GM21360 (cell line): ENCODE results near the gene CD81.
A peak's percentile ranks its signal among the peaks of the same experiment; 100 is the strongest.

ENCODE experiments used
- ATAC-seq: cut with Tn5 transposase; IDR thresholded peaks from one replicate; pipeline ENCODE4 v1.9.1; 2021; ENCODE audit warnings: mild to moderate bottlenecking, moderate library complexity; ENCODE audit not compliant: unreplicated experiment

Gene CD81

GRCh38 chr11:2388431-2389376 is 11.6 kb downstream of the CD81 start:
- no peak for ATAC-seq

- no peak for ATAC-seq
Observed at GRCh38 chr11:2389377-2390026, 12.4 kb downstream of the CD81 start.

GRCh38 chr11:2390091-2390724 is 13.1 kb downstream of the CD81 start:
- no peak for ATAC-seq

GRCh38 chr11:2390725-2391151 is 13.6 kb downstream of the CD81 start:
- ATAC-seq, result no peak

DNA sequence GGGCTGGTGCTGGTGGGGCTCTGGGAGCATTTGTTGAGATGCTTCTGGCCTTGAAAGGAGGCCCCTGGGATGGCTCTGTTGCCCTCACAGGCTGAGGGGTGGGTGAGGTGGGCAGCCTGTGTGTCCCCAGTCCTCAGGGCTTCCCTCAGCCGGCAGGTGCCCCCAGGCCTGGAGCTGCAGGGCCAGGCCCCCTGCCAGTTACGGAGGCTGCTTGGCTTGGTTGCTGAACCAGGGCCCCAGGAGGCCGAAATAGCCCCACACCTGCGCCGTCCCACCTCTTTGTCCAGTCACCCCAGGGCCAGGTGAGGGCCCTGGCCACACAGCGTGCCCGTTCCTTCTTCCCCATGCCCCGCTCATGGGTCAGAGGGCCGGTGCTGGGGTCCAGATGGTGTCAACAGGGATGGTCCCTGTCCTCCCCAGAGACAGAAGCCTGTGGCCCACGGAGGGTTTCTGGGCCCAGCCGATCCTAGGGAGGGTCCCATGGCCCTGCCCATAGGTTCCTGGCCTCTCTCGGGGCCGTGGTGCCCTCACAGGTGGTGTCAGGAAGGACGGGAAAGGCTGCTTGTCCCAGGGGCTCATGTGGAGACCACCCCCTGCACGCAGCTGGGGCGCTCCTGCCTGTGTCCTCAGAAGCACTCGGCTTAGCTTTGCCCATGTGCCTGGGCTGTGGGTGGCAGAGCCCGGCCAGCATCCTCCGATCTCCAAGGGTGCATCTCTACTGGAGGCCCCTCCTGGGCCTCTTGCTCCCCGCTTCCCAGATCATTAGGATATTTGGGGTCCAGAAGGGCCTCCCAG is 14.3 kb downstream of the CD81 start:
- ATAC-seq, result no peak

DNA sequence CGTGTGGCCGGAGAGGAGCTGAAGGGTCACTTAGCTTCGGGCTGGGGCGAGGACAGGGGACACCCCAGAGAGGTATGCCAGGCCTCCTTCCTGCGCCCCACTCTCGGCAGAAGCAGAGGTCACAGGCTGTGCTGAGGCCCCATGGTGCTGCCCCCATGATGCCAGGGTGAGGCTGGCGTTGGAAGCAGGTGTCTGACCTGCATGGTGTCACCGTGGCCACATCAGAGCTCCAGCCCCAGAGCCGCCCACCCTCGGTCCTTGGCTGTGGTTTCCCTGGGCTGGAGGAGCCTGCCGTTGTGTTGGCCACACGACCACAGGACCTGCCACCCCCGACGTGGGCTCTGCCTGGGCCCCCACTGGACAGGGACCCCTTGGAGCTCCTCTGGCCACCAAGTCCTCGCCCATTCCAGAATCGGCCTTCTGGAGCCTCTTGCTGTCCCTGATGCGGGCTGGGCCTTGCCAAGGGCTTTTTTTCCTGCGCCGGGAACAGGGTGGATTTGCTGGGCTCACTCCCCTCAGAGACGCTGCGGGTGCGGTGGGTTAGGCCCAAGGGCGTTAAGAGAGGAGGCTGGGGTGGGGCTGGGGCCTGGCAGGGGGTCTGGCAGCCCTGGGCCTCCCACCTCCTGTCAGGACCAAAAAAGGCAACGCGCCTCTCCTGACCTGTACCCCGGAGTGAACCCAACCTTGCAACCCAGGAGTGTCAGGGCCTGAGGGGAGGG is 15.3 kb downstream of the CD81 start:
- no peak for ATAC-seq

- no peak for ATAC-seq
Observed at GRCh38 chr11:2393111-2393868, 16.2 kb downstream of the CD81 start.

GRCh38 chr11:2393941-2394817 is 17.1 kb downstream of the CD81 start:
- ATAC-seq, result no peak

DNA sequence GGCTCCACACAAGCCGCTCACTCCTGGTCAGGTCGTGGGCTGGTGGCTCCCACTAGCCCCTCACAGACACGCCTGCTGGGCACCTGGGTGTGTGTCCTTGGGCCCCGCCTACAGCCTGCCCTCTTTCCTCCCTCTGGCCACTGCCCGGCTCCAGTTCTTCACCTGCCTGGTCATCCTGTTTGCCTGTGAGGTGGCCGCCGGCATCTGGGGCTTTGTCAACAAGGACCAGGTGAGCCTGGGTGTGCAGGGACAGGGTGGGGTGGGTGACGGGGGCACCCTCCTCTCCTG is 17.7 kb downstream of the CD81 start:
- ATAC-seq, result no peak

DNA sequence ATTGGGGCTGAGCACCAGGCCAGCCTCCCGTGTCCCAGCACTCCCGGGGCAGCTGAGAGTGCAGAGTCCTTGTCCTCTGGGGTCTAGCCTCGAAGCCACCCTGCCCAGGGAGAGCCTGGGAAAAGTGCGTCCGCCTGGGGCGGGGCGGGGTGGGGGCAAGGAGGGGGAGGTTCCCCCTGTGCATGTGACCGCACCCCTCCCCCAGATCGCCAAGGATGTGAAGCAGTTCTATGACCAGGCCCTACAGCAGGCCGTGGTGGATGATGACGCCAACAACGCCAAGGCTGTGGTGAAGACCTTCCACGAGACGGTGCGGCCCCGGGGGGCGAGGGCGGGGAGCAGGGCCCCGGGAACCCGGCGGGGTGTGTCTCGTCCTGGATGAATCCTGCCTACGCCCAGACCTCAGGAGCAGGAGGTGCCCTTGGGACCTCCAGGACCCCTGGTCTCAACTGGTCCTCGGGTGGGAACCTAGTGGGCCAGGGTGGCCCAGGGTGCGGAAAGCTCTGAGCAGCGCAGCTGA is 18.2 kb downstream of the CD81 start:
- ATAC-seq, result no peak

- no peak for ATAC-seq
Observed at GRCh38 chr11:2395856-2396255, 18.7 kb downstream of the CD81 start.

GRCh38 chr11:2396471-2396870 is 19.4 kb downstream of the CD81 start:
- ATAC-seq, result no peak

DNA sequence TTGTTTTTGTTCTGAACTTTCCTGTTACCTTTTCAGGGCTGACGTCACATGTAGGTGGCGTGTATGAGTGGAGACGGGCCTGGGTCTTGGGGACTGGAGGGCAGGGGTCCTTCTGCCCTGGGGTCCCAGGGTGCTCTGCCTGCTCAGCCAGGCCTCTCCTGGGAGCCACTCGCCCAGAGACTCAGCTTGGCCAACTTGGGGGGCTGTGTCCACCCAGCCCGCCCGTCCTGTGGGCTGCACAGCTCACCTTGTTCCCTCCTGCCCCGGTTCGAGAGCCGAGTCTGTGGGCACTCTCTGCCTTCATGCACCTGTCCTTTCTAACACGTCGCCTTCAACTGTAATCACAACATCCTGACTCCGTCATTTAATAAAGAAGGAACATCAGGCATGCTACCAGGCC is 19.9 kb downstream of the CD81 start:
- no peak for ATAC-seq

DNA sequence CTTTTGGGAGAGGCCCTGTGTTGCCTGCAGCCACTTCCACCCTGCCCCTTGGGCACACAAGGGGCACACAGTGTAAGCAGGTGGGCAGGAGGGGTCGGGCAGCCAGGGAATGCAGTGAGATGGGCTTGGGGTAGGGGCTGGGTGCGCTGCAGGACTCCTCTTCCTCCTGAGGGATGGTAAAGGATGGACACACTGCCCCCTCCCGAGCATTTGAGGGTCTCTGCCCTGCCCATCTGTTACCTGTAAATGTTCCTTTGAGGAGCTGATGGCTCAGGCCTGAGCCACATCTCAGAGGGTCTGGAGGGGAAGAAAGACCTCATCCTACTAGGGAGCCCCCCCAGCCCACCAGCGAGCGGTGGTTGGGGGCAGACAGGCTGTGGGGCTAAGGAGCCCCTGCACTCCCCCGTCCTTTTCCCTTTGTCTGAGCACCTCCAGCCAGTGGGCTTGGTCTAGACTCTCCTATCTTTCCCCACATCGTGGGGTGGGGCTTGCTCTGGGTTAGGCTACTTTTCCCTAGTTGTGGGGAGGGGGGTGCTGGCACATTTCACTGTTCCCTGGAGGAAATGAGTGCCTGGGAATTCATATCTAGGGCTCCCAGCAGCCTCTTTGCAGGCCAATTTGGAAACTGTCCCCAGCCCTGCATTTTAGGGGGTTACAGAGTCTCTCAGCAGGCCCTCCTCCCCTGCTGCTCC is 21.7 kb downstream of the CD81 start:
- ATAC-seq, result no peak

GRCh38 chr11:2399488-2400068 is 22.5 kb downstream of the CD81 start:
- ATAC-seq, result peak; percentile 10

GRCh38 chr11:2400069-2400761 is 23.1 kb downstream of the CD81 start, which contains the start of gene TSSC4:
TSSC4 (plus strand) TSS chr11:2400750; CDS start chr11:2402634, 1,884 bp downstream.
- ATAC-seq, result peak; percentile 74
